Hepatocyte (in vitro differentiated cells): ENCODE measurements around the gene IER5.

Experiments used
- EZH2 ChIP-seq: fragments of 200-600 bp; sonication (generic); IDR thresholded peaks from 2 replicates; pipeline ENCODE4 v1.6.1; 2016; ENCODE audit warnings: antibody characterized with exemption, mild to moderate bottlenecking, borderline replicate concordance
- TF ChIP-seq, protein P1 (sequence below): fragments of 200-600 bp; sonication (generic); IDR thresholded peaks from 2 replicates; pipeline ENCODE4 v1.5.1; 2016; ENCODE audit warnings: antibody characterized with exemption, mild to moderate bottlenecking; ENCODE audit not compliant: poor library complexity

DNA sequence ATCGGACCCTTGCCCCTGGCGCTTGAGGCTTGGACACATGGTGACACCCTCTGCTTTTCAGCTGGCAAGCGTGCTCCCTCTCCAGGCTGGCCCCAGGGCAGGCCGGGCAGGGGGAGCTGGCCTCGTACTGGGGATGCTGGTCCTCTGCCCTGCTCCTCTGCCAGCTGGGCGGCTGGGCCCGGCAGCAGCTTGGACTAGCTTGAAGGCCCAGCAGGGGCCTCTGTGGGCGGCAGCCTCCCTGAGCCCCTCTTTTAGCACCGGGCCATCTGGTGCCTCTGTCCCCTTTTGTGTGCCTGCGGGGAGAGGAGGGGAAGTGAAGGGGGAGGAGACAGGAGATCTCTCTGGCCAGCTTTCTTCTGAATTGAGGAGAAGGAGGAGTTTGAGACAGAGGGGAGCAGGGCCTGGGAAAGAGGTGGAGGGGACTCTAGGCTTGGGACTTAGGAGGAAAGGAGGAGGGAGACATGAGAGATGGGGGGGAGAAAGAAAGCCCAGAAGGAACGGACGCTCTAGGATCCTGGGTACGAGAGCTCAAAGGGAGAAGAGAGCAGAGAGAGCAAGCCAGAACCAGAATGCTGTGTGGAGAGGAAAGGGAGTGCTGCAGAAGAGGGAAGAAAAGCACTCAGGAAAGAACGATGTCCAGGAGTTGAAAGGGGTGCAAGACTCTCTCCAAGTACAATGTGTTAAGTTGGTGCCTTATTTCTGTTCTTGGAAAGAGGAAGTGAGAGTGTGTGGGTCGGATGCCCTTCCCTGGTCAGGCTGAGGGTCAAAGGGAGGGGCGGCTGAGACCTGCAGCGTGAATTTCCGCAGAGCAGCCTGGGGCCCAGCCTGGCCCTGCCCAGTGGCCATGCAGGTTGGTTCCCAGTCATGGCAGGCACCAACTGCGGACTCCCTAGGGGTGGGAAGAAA lies 40.3 kb downstream of the IER5 start:
- TF ChIP-seq, protein P1, sequence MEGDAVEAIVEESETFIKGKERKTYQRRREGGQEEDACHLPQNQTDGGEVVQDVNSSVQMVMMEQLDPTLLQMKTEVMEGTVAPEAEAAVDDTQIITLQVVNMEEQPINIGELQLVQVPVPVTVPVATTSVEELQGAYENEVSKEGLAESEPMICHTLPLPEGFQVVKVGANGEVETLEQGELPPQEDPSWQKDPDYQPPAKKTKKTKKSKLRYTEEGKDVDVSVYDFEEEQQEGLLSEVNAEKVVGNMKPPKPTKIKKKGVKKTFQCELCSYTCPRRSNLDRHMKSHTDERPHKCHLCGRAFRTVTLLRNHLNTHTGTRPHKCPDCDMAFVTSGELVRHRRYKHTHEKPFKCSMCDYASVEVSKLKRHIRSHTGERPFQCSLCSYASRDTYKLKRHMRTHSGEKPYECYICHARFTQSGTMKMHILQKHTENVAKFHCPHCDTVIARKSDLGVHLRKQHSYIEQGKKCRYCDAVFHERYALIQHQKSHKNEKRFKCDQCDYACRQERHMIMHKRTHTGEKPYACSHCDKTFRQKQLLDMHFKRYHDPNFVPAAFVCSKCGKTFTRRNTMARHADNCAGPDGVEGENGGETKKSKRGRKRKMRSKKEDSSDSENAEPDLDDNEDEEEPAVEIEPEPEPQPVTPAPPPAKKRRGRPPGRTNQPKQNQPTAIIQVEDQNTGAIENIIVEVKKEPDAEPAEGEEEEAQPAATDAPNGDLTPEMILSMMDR = no peak
- no peak for TF ChIP-seq EZH2
